Measurements from ENCODE around the gene CHCHD6. TPM values are rescaled to one million over a fixed set of nuclear protein-coding genes. Genes with fewer than 3 reads are reported as not detected.

CHCHD6 gene
- total RNA-seq, 1 experiment from 2014 or later, result 36.3 TPM

GRCh38 chr3:126901631-126902030 lies 197.6 kb downstream of the CHCHD6 start (continued):
- no peak for TF ChIP-seq SIN3A (IDR thresholded peaks at IDR 0.05; ENCODE audit: low read depth)
- no peak for TF ChIP-seq TCF7L2 (IDR thresholded peaks at IDR 0.05; ENCODE audit: borderline replicate concordance, extremely low read depth, insufficient read depth, insufficient read length)
- no peak for TF ChIP-seq CTCF (IDR thresholded peaks at IDR 0.05 in 2 of 3, conservative IDR thresholded peaks at IDR 0.05 in 1 of 3; ENCODE audit: borderline replicate concordance in 1 of 3, insufficient read depth in 1 of 3, low read depth in 2 of 3, low read length in 2 of 3)
- no peak for TF ChIP-seq CBX3 (IDR thresholded peaks at IDR 0.05; ENCODE audit: low read depth)
- no peak for TF ChIP-seq ATF3 (IDR thresholded peaks at IDR 0.05)
- TF ChIP-seq EGR1 (IDR thresholded peaks at IDR 0.05; ENCODE audit: low read depth), result no peak

DNA sequence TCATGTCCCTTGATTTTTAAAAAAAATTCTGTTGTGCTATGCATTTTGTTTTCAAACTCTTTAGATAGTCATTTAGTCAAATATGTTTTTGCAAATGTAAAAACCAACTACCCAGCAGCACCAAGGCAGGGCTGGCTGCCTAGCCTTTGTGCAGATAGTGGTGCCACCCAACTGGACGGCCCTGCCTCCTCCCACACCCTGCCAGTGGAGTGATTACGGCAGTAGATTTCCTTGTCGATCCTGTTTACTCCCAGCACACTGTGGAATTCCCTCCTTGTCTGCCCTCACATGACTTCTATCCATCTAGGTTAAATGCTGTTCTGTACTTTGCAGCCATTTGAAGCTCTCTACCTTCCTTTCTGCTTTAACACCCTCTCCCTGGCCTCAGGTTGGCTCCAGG lies 199.5 kb downstream of the CHCHD6 start:
- TF ChIP-seq YY1 (IDR thresholded peaks at IDR 0.05; ENCODE audit: extremely low read depth, insufficient replicate concordance, low read depth, low read length) (no peak), SIN3A (IDR thresholded peaks at IDR 0.05; ENCODE audit: low read depth) (no peak), POLR2AphosphoS5 (IDR thresholded peaks at IDR 0.05; ENCODE audit: low read depth, low read length) (no peak), CBX3 (IDR thresholded peaks at IDR 0.05; ENCODE audit: low read depth) (no peak), ZFX (IDR thresholded peaks at IDR 0.05) (no peak), ATF3 (IDR thresholded peaks at IDR 0.05) (no peak), POLR2A (IDR thresholded peaks at IDR 0.05; ENCODE audit: borderline replicate concordance, extremely low read depth, insufficient read depth, insufficient read length) (no peak), CEBPB (IDR thresholded peaks at IDR 0.05; ENCODE audit: low read depth) (no peak), ZNF274 (IDR thresholded peaks at IDR 0.05; ENCODE audit: low read depth, low read length) (no peak), TCF7L2 (IDR thresholded peaks at IDR 0.05; ENCODE audit: borderline replicate concordance, extremely low read depth, insufficient read depth, insufficient read length) (no peak), JUND (IDR thresholded peaks at IDR 0.05) (no peak)
- Histone ChIP-seq H3K9me3 (ENCODE audit: control insufficient read depth in 1 of 2, insufficient read depth in 1 of 2, low read depth in 1 of 2, low read length in 2 of 2) (no peaks in the 10 kb centered on the region), H3K9me2 (ENCODE audit: insufficient read depth) (no peaks in the 10 kb centered on the region), H3K4me1 (ENCODE audit: control insufficient read depth in 1 of 2, insufficient read depth in 2 of 2, low read length in 2 of 2) (no peaks in the 10 kb centered on the region; a peak in 1 of 4 replicates), H2AFZ (ENCODE audit: low read depth, low read length, poor library complexity, severe bottlenecking) (no peak overlapping the region), H3K4me2 (ENCODE audit: low read length) (no peak overlapping the region), H3K4me3 (replicated peaks in 1 of 2; ENCODE audit: low read depth in 1 of 2, low read length in 2 of 2) (no peak overlapping the region), H3K36me3 (ENCODE audit: control insufficient read depth in 1 of 2, insufficient read depth in 2 of 2, low read length in 2 of 2) (no peaks in the 10 kb centered on the region), H3K27me3 (ENCODE audit: insufficient read depth, low read length) (no peaks in the 10 kb centered on the region), H3K79me2 (ENCODE audit: insufficient read depth, low read length) (no peaks in the 10 kb centered on the region), H4K20me1 (ENCODE audit: insufficient read depth) (no peaks in the 10 kb centered on the region), H3K9ac (ENCODE audit: low read length) (no peak overlapping the region), H3K27ac (ENCODE audit: low read depth, low read length) (no peak overlapping the region)
- no TSS peak for BruUV-seq (replicated peaks)
- ATAC-seq (no peak), DNase-seq (ENCODE audit: low read depth, low spot score) (no peak)
- ChIA-PET CTCF (no interaction called here), RAD21 (ENCODE audit: low non-redundant PET in 1 of 2, low total read pairs in 2 of 2, uncharacterized antibody in 2 of 2, unreplicated experiment in 2 of 2) (no interaction called here), POLR2A (no interaction called here)
- intact Hi-C loops (cut with micrococcal nuclease), result no loop called here

Data from HCT116 (cell line).